Mucosa of gallbladder (tissue), 1 donor: Measurements from ENCODE around the gene DVL3. TPM values are rescaled to one million over a fixed set of nuclear protein-coding genes. Genes with fewer than 3 reads are reported as not detected.
A peak's percentile ranks its signal among the peaks of the same experiment; 100 is the strongest.
"Not testable (repeated sequence)": the region's sequence is repeated elsewhere in the genome, so short reads cannot be mapped to it uniquely, and the experiment has no call there.

ENCODE experiments used
- DNase-seq: peaks from one replicate; pipeline ENCODE4 v3.0.0-alpha.2; 2020; ENCODE audit warnings: low spot score
- total RNA-seq: library from RNA; stranded (reverse); gene quantifications from one replicate; pipeline ENCODE4 v1.2.1, GENCODE V29; 2021
- donor health status: DM: no; HTN: no; CAD: no.

DVL3 gene
- total RNA-seq, 1 donor from 2014 or later, result 99.2 TPM

GRCh38 chr3:184155644-184156521 is 706 bp downstream of the DVL3 start:
- no peak for DNase-seq

- peak; percentile 39 for DNase-seq
These were observed 1.4 kb downstream of the DVL3 start for GRCh38 chr3:184156522-184156955.

GRCh38 chr3:184157206-184157605 is 2.0 kb downstream of the DVL3 start:
- no peak for DNase-seq

GRCh38 chr3:184158404-184158803 is 3.2 kb downstream of the DVL3 start:
- DNase-seq, result no peak

GRCh38 chr3:184160456-184160855 is 5.3 kb downstream of the DVL3 start:
- no peak for DNase-seq

- not testable (repeated sequence) for DNase-seq
These were observed 7.4 kb downstream of the DVL3 start for GRCh38 chr3:184162571-184163070.

GRCh38 chr3:184164648-184165330 is 9.6 kb downstream of the DVL3 start:
- no peak for DNase-seq

GRCh38 chr3:184165543-184165942 is 10.4 kb downstream of the DVL3 start:
- DNase-seq, result no peak

- no peak for DNase-seq
These were observed 11.5 kb downstream of the DVL3 start for GRCh38 chr3:184166671-184167070.

GRCh38 chr3:184167786-184168185 is 12.6 kb downstream of the DVL3 start:
- DNase-seq, result no peak

- DNase-seq, result no peak
These were observed 13.4 kb downstream of the DVL3 start for GRCh38 chr3:184168363-184169120.

GRCh38 chr3:184169896-184170875 is 15.0 kb downstream of the DVL3 start:
- no peak for DNase-seq

GRCh38 chr3:184171562-184171961 is 16.4 kb downstream of the DVL3 start:
- DNase-seq, result no peak

- DNase-seq, result no peak
These were observed 17.6 kb downstream of the DVL3 start for GRCh38 chr3:184172681-184173373.

GRCh38 chr3:184173374-184173722 is 18.2 kb downstream of the DVL3 start:
- DNase-seq, result no peak

- no peak for DNase-seq
These were observed 19.1 kb downstream of the DVL3 start for GRCh38 chr3:184174284-184174645.

GRCh38 chr3:184174646-184175492 is 19.7 kb downstream of the DVL3 start, which contains the start of gene AP2M1:
TSS of gene AP2M1 (plus strand) at chr3:184174855. CDS start at chr3:184176994, 2,139 bp downstream.
- peak; percentile 99 for DNase-seq

- DNase-seq, result no peak
These were observed 20.3 kb downstream of the DVL3 start for GRCh38 chr3:184175506-184175905.

GRCh38 chr3:184175981-184176376 is 20.8 kb downstream of the DVL3 start:
- DNase-seq, result no peak
